ENCODE measurements around the gene CDH6. TPM values are rescaled to one million over a fixed set of nuclear protein-coding genes. Genes with fewer than 3 reads are reported as not detected.

The CDH6 gene
- total RNA-seq, 1 donor from 2014 or later = 90.1 TPM

DNA sequence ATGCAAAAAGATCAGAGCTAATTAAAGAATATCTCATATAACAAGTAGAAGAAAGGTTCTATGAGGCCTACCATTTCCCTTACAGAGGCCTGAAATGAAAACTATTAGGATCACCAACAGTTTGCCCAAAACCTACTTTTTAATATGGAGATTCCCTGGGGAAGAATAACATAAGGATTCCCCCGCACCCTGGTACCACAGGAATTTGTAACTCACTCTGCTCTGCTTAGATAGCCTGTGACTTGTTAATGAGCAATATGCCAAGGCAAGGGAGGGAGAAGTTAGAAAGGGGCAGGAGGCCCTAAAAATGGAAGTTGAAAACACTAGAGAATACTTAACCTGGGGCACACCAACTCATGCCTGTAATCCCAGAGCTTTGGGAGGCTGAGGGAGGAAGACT, 107.0 kb downstream of the CDH6 start:
- no peaks in the 10 kb centered on the region for H4K20me1 ChIP-seq (ENCODE audit: insufficient read depth, low read length)

DNA sequence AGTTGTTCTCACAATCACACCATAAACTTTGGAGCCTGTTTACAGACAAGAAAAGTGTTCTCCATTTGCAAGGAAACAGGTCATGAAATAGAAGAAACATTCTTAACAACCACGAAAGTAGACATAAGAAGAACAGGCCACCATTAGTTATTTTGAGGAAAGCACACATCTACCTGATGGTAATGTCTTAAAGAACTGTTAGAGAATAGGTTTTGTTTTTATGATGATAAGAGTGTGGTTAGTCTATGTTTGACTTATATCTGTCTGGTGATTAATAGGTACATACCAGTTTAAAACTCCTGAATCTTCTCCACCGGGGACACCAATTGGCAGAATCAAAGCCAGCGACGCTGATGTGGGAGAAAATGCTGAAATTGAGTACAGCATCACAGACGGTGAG, 108.3 kb downstream of the CDH6 start:
- Histone ChIP-seq H3K4me2 (ENCODE audit: low read length) (no peak overlapping the region), H3K27me3 (ENCODE audit: insufficient read depth, low read length) (no peaks in the 10 kb centered on the region), H3K27ac (ENCODE audit: low read depth, low read length) (no peak overlapping the region), H3K9ac (ENCODE audit: low read length) (no peak overlapping the region), H3K36me3 (ENCODE audit: insufficient read depth, low read length) (peaks cover 26% of the 10 kb centered on the region), H4K20me1 (ENCODE audit: insufficient read depth, low read length) (no peaks in the 10 kb centered on the region), H3K4me1 (ENCODE audit: insufficient read depth, low read length) (no peaks in the 10 kb centered on the region), H3K4me3 (ENCODE audit: insufficient read depth, low read depth, low read length) (no peak overlapping the region), H2AFZ (ENCODE audit: low read depth, low read length) (no peak overlapping the region), H3K9me3 (ENCODE audit: insufficient read depth, low read depth, low read length) (no peaks in the 10 kb centered on the region), H3K79me2 (ENCODE audit: insufficient read depth, low read length) (no peaks in the 10 kb centered on the region)
- FAIRE-seq = no peak
- H3K36me3 Mint-ChIP-seq (ENCODE audit: low read depth, unreplicated experiment) = peaks cover 21% of the 10 kb centered on the region
- no peak for DNase-seq (ENCODE audit: low read depth)
- no peak overlapping the region for H3K4me3 Mint-ChIP-seq (ENCODE audit: unreplicated experiment)
- H3K27me3 Mint-ChIP-seq (ENCODE audit: low read depth, unreplicated experiment) = no peaks in the 10 kb centered on the region
- H3K4me1 Mint-ChIP-seq (ENCODE audit: low read depth, unreplicated experiment) = peaks cover 3% of the 10 kb centered on the region
- no peak overlapping the region for H3K27ac Mint-ChIP-seq (ENCODE audit: unreplicated experiment)
- TF ChIP-seq, protein P1, sequence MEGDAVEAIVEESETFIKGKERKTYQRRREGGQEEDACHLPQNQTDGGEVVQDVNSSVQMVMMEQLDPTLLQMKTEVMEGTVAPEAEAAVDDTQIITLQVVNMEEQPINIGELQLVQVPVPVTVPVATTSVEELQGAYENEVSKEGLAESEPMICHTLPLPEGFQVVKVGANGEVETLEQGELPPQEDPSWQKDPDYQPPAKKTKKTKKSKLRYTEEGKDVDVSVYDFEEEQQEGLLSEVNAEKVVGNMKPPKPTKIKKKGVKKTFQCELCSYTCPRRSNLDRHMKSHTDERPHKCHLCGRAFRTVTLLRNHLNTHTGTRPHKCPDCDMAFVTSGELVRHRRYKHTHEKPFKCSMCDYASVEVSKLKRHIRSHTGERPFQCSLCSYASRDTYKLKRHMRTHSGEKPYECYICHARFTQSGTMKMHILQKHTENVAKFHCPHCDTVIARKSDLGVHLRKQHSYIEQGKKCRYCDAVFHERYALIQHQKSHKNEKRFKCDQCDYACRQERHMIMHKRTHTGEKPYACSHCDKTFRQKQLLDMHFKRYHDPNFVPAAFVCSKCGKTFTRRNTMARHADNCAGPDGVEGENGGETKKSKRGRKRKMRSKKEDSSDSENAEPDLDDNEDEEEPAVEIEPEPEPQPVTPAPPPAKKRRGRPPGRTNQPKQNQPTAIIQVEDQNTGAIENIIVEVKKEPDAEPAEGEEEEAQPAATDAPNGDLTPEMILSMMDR (IDR thresholded peaks at IDR 0.05; ENCODE audit: insufficient read depth, low read depth, low read length) = no peak
- no peak for TF ChIP-seq EZH2 (IDR thresholded peaks at IDR 0.05; ENCODE audit: insufficient read depth, low read length)
- peaks cover 2% of the 10 kb centered on the region for H3K9me3 Mint-ChIP-seq (ENCODE audit: unreplicated experiment)

More for the DNA sequence above, 107.0 kb downstream of the CDH6 start:
- Histone ChIP-seq H3K4me3 (ENCODE audit: insufficient read depth, low read depth, low read length) (no peak overlapping the region), H3K9ac (ENCODE audit: low read length) (no peak overlapping the region), H3K4me1 (ENCODE audit: insufficient read depth, low read length) (no peaks in the 10 kb centered on the region), H2AFZ (ENCODE audit: low read depth, low read length) (no peak overlapping the region), H3K27ac (ENCODE audit: low read depth, low read length) (no peak overlapping the region), H3K9me3 (ENCODE audit: insufficient read depth, low read depth, low read length) (no peaks in the 10 kb centered on the region), H3K27me3 (ENCODE audit: insufficient read depth, low read length) (no peaks in the 10 kb centered on the region), H3K4me2 (ENCODE audit: low read length) (no peak overlapping the region), H3K36me3 (ENCODE audit: insufficient read depth, low read length) (peaks cover 23% of the 10 kb centered on the region), H3K79me2 (ENCODE audit: insufficient read depth, low read length) (no peaks in the 10 kb centered on the region)
- H3K36me3 Mint-ChIP-seq (ENCODE audit: low read depth, unreplicated experiment) = peaks cover 21% of the 10 kb centered on the region
- H3K27ac Mint-ChIP-seq (ENCODE audit: unreplicated experiment) = no peak overlapping the region
- no peak for FAIRE-seq
- H3K4me1 Mint-ChIP-seq (ENCODE audit: low read depth, unreplicated experiment) = peaks cover 3% of the 10 kb centered on the region
- H3K4me3 Mint-ChIP-seq (ENCODE audit: unreplicated experiment) = no peak overlapping the region
- no peak for DNase-seq (ENCODE audit: low read depth)
- no peak for TF ChIP-seq EZH2 (IDR thresholded peaks at IDR 0.05; ENCODE audit: insufficient read depth, low read length)
- TF ChIP-seq, protein P1 (IDR thresholded peaks at IDR 0.05; ENCODE audit: insufficient read depth, low read depth, low read length) = no peak
- H3K9me3 Mint-ChIP-seq (ENCODE audit: unreplicated experiment) = peaks cover 2% of the 10 kb centered on the region
- no peaks in the 10 kb centered on the region for H3K27me3 Mint-ChIP-seq (ENCODE audit: low read depth, unreplicated experiment)

DNA sequence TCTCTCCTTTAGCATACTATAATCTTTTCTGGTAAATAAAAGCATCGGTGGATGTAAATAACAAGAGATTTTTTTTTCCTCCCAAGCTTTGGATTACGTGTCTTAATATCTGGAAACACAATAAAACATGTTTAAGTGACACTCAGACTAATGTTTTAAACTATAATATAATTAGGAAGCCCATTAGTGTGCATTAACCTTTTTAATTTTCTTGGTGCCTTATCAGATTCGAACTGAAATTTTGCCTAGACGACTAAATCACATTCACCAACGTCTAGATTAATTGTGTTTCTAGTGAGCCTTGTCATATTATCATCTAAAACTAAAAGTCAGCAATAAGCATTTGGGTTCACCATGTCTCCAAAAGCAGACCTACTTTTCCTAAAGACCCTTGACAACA, 110.2 kb downstream of the CDH6 start:
- Histone ChIP-seq H3K9ac (ENCODE audit: low read length) (no peak overlapping the region), H4K20me1 (ENCODE audit: insufficient read depth, low read length) (no peaks in the 10 kb centered on the region), H3K4me3 (ENCODE audit: insufficient read depth, low read depth, low read length) (no peak overlapping the region), H2AFZ (ENCODE audit: low read depth, low read length) (no peak overlapping the region), H3K27ac (ENCODE audit: low read depth, low read length) (no peak overlapping the region), H3K9me3 (ENCODE audit: insufficient read depth, low read depth, low read length) (no peaks in the 10 kb centered on the region), H3K4me2 (ENCODE audit: low read length) (no peak overlapping the region), H3K27me3 (ENCODE audit: insufficient read depth, low read length) (no peaks in the 10 kb centered on the region), H3K36me3 (ENCODE audit: insufficient read depth, low read length) (peaks cover 24% of the 10 kb centered on the region), H3K79me2 (ENCODE audit: insufficient read depth, low read length) (no peaks in the 10 kb centered on the region), H3K4me1 (ENCODE audit: insufficient read depth, low read length) (no peaks in the 10 kb centered on the region)
- peaks cover 3% of the 10 kb centered on the region for H3K4me1 Mint-ChIP-seq (ENCODE audit: low read depth, unreplicated experiment)
- no peak overlapping the region for H3K4me3 Mint-ChIP-seq (ENCODE audit: unreplicated experiment)
- H3K9me3 Mint-ChIP-seq (ENCODE audit: unreplicated experiment) = peaks cover 2% of the 10 kb centered on the region
- FAIRE-seq (no peak), DNase-seq (ENCODE audit: low read depth) (no peak)
- no peaks in the 10 kb centered on the region for H3K27me3 Mint-ChIP-seq (ENCODE audit: low read depth, unreplicated experiment)
- no peak overlapping the region for H3K27ac Mint-ChIP-seq (ENCODE audit: unreplicated experiment)
- peaks cover 14% of the 10 kb centered on the region for H3K36me3 Mint-ChIP-seq (ENCODE audit: low read depth, unreplicated experiment)
- TF ChIP-seq, protein P1 (IDR thresholded peaks at IDR 0.05; ENCODE audit: insufficient read depth, low read depth, low read length) = no peak
- no peak for TF ChIP-seq EZH2 (IDR thresholded peaks at IDR 0.05; ENCODE audit: insufficient read depth, low read length)
